NK-92 treated with Interleukin-12 subunit alpha and Interleukin-12 subunit beta, amount 100 ng/mL, for 24 hours (cell line): Measurements from ENCODE around the gene FAM228A.
"Not testable (repeated sequence)": the region's sequence is repeated elsewhere in the genome, so short reads cannot be mapped to it uniquely, and the experiment has no call there.

ENCODE experiments used
- DNase-seq: peaks from one replicate; lab custom pipeline; 2025; lab: John Stamatoyannopoulos, UW

The FAM228A gene

DNA sequence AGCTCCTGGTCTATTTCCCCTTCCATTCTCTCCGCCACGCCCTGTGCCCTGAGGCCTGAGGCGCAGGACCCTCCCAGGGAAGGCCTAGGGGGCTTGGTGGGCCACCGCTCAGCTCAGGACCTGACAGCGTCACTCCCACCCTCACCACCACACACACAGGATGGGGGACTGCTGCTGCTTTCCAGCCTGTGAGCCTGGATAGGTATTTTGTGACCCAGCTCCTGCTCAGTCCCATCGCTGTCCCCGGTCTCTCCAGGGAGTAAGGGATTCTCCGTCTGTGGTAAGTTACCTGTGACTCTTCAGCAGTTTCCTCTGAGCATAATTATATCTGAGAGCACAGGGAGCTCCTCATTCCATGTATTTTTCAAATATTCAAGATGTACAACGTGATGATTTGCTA, 16.3 kb downstream of the FAM228A start:
- no peak for DNase-seq

DNA sequence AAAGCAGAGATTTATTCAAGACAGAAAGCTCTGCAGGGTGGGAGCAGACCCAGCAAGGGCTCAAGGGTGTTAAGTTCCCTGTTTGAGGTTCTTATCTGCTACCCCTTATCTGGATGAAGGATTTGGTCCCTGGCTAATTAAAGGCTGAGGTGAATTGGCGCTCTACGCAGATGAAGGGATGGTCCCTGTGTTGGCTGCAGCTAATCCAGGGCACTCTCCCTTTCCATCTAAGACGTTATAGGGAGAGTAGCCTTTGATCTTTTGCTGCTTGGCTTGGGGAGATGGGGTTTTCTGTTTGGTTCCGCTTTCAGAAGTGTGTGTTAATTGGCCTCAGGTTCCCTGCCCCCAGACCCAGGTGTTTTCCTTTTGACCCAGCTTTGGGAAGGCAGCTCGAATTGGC, 17.0 kb downstream of the FAM228A start:
- no peak for DNase-seq

DNA sequence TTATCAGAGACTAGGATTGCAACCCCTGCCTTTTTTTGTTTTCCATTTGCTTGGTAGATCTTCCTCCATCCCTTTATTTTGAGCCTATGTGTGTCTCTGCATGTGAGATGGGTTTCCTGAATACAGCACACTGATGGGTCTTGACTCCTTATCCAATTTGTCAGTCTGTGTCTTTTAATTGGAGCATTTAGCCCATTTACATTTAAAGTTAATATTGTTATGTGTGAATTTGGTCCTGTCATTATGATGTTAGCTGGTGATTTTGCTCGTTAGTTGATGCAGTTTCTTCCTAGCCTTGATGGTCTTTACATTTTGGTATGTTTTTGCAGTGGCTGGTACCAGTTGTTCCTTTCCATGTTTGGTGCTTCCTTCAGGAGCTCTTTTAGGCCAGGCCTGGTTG, 22.4 kb downstream of the FAM228A start:
- not testable (repeated sequence) for DNase-seq

DNA sequence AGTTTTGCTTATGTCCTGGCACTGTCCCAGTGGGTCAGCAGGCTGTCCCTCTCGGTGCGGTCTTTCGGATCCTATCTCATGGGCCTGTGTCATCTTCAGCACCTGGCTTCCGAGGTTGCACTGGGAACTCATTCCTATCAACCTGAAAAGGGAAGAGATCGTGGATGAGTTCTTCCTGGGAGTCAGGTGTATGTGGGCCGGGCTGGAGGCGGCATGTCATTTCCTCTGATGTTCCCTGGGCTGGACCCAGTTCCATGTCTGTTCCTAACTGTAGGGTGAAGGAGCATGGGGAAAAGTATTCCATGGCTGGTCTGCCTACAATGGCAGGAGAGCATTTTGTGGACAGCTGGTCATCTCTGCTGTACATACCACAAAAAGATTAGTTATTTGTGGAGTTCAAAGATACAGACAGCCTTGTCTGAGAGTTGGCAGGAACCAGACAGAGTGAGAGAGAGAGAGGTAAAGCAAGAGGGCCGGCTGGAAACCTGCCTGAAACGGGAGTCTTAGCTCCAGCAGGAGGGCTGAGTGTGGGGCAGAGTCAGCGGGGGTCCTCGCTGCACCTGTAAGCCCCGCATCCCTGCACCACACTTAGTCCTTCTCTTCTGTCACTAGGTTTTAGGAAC, 25.2 kb downstream of the FAM228A start:
- no peak for DNase-seq

DNA sequence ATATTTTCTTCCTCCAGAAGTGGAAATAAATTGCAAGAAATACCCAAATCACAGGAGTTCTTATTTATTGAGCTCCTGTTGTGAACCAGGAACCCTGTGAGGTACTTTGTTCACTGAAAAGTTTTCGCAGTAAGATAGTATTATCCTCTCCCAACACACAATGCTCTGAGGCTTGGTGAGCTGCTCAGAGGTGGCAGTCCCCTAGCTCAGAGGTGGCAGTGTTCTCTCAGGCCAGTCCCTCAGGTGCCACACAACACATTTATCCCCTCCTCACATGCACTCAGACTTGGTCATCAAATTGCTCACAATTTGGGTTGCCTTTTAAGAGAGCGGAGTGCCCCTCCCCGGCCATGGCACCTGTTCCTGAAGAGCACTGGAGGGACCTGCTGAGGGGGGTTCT, 25.9 kb downstream of the FAM228A start:
- DNase-seq: no peak

DNA sequence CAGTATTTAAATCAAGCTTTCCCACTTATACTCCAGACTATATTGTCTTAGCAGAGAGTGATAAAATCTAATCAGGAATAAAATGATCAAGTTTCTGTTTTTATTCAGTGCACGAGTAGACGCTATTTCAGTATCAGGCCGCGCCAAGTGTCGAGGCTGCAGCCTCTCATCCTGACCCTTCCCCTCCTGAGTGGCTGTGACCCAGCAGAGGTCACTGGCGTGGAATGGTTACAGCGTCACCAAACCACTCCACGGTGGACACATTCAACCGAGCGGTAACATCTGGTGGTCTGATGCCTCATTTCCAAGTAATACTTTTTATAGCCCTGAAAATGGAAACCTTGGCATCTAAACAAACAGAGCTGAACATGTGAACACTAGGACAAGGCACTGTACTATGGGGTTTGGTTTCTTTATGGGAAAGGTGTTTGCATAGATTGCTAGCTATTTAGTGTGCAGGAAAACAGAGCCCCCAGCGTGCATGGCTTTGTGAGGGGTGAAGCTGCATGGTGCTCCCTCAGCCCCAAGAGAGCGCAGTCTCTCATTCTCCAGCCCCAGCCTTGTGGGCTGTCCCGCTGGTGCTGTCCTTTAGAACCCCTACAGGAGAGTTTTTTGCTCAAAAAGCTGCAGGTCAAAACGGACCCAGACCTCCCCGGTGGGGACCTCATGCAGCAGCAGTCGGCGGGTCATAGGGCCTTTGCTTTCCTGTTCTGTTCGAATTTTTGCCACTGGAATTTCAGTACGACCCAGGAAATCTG, 28.4 kb downstream of the FAM228A start:
- DNase-seq: no peak

DNA sequence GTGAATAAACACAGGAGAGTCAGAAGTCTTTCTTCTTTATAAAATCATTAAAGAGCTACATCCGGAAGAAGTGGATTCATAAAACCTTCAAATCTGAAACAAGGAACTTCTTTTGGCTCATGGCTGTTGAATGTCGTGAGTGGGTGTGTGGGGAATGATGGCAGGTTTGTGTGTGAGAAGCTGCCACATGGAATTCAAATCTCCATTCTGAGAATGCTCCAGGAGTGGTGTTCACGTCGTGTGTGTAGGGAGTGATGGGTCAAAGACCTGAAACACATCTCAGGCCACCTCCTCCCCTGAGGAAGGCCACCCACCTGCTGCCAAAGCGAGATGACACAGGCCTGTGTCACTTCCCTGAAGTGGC, 28.9 kb downstream of the FAM228A start:
- DNase-seq: no peak

DNA sequence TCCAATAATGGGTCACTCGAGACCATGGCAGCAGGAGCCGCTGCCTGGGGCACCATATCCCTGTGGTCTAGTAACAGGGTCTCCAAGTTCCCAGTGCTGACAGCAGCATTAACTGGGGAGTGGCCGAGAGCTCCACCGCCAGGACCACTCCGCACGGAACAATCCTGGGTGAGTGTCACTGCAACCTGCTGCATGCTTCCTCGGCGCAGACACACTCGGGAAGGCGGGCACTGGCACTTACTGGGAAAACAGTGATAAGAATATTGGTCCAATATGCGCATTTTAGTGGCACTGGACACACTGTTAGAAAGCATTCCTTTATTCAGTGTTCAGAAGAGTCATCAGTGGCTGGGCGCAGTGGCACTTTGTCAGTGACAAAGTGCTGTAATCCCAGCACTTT, 29.7 kb downstream of the FAM228A start:
- no peak for DNase-seq

DNA sequence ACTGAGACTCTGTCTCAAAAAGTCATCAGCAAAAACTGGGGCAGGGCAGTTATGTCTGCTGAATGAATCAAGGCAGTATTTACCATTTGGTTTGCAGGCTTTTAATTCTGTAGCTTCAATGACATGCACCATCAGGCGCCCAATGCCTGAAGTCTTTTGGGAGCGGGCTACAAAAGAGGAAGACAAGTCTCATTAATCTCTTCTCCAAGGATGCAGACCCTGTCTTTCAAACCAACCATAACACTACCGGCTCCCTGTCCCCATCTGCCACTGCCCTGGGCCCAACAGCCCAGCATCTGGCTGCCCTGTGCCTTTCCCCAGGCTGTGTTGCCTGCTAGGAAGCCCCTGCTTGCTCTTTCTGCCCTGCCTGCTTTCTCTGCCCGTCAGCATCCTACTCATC, 30.3 kb downstream of the FAM228A start:
- no peak for DNase-seq

DNA sequence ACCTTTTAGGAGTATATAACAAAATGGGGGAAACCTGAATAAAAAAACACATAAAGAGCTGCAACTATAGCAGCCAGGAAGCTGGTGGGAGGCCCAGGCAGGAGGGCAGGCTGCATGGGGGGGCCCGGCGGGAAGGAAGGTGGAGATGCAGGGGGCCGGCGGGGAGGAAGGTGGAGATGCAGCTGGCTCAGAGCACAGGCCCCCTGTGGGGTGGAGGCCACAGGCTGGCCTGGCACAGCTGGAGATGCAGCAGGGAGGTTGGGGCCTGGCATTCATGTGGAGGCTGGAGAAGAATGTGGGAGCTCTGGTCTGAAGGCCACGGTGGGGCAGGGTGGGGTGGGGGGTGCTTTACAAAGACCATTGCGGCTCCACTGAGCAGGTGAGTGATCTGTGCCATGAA, 31.4 kb downstream of the FAM228A start:
- DNase-seq: no peak

DNA sequence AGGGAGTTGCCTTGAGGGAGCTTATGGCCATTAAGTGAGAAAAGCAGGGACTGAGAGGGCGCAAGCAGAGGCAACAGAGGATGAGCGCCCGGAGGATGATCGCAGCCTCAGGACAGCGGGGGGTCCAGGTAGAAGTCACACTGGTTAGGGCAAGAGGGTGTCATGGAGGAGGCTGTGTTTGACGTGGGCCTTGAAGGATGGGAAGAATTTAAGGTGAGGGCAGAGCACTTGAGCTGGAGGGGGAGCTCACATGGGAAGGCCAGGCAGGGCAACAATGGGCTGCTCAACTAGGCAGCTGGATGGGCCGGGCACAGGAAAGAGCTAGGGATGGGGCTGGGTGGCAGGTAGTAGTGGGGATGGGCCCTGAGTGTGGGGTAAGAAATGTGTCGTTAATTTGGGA, 31.9 kb downstream of the FAM228A start:
- no peak for DNase-seq

DNA sequence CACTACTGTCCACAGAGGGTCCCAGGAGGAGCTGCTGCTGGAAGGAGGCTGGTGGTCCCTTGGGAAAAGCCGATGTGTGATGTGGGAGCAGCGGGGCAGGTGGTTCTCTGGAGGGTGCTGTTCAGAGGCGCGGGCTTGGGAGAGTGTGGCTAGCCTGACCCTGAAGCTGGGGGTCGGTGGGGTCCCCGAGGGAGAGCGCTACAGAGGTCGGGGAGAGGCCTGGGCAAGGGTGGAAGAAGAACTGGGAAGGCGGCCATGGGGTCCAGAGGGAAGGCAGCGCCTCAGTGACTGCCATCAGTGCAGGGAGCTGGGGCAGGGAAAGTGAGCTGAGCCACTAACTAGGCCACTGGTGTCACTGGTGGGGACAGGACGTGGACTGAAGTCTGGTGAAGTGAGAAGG, 32.5 kb downstream of the FAM228A start:
- no peak for DNase-seq

DNA sequence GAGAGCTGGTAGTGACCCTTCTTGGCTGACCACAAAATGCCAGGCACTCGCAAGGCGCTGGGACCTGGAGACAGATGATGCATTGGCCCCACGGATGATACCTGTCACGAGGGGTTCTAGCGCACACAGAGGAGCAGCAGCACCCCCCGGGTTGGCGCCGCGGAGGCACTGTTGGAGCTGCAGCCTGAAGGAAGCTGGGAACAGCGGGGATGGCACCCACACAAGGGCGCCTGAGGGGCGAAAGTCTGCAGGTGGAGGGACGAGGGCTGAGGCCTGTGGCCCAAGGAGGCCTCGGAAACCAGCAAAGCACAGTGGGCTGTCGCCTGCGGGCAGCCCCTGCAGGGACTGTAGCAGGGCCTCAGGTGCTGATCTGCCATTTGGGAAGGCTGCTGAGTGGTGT, 33.6 kb downstream of the FAM228A start:
- DNase-seq: no peak

DNA sequence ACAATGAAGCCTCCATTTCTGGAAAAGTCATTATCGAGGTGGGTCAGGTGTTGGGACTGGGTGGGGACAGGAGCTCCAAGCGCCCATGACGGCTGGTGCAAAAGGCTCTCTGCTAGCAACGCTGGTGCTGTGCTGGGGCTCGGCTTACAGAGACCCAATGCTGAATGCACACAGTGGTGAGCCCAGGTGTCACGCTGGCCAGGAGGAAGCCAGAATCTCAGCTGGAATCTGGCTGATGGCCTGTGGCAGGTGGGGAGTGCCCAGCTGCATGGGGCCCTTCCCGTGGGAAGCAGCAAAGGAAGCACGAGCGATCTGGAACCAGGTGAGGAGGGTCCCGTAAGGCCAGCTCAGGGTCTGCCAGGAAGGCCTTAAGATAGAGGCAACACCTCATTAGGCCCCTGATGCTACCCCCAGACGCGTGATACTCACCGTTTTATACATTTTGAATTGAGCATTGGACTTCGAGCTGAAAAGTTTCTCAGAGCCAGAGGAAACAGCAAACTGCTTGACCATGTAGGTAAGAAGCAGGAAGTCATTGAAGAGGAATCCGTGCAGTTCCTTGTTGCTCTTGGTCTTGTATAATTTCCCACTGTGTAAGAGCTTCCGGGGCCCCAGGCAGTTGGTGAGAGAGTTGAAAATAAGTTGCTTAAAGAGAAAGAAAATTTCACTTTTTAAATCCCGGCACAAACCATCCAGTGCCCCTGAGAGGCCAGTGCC, 34.7 kb downstream of the FAM228A start:
- no peak for DNase-seq

DNA sequence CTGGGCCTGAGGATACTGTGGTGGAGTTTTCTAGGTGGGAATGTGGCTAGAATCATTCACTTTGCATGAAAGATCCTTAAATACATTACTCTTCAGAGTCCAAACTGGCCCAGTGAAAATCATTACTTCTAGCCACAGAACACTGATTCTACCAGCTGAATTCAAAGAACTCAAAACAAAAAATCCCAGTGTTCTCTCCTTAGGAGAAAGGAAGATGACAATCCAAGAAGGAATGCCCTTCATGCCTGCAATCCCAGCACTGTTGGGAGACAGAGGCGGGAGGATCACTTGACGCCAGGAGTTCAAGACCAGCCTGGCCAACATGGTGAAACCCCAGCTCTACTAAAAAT, 35.2 kb downstream of the FAM228A start:
- no peak for DNase-seq

DNA sequence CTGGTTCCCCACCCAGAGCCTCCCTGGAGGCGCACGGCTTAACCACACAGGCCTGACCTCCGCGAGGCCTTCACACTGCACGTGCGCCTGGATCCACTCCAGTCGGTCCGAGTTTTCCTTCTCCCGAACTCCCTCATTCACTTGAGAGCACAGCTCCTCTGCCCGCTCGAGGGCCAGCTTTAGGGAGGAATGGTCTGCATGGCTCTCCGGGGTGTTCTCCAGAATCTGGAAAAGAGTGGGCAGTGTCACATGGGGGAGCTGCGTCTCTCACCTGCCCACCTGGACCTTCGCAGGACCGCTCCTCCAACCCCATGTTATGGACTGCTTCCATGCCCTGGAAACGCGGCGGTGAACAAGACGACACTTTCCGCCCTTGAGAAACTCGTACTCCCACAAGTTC, 35.9 kb downstream of the FAM228A start:
- no peak for DNase-seq

DNA sequence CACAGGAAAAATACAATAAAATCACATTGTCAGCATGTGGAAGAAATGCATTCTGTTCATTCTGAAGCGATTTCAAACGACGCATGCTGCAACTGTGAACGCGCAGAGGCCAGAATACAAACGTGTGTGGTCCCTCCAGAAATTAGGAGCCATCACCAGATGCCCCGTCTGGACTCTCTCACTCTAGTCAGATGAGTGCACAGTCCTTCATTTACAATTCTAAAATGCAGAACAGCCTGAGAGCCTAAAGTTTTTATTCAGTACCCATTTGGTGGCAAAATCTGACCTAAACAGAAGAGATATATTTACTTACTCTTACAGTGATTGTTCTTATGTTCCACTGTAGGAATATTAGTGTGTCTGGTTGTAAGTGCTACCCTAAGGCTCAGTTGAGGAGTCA, 36.6 kb downstream of the FAM228A start:
- no peak for DNase-seq

DNA sequence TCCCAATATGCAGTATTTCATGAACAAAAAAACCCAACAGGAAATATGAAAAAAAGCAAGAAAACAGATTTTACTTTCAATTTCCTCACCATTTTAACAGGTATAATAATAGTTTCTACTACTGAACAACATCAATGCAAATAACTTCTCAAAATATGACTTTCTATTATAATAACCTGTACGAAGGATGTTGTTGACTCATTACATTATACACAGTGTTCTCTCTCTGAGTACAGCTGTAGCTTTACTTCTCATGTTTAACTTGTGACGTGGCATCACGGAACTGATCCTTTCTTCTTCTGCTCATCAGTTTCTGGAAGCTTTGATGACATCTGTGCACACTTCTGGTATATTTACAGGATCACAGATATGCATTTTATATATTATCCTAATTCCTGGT, 40.0 kb downstream of the FAM228A start:
- no peak for DNase-seq

DNA sequence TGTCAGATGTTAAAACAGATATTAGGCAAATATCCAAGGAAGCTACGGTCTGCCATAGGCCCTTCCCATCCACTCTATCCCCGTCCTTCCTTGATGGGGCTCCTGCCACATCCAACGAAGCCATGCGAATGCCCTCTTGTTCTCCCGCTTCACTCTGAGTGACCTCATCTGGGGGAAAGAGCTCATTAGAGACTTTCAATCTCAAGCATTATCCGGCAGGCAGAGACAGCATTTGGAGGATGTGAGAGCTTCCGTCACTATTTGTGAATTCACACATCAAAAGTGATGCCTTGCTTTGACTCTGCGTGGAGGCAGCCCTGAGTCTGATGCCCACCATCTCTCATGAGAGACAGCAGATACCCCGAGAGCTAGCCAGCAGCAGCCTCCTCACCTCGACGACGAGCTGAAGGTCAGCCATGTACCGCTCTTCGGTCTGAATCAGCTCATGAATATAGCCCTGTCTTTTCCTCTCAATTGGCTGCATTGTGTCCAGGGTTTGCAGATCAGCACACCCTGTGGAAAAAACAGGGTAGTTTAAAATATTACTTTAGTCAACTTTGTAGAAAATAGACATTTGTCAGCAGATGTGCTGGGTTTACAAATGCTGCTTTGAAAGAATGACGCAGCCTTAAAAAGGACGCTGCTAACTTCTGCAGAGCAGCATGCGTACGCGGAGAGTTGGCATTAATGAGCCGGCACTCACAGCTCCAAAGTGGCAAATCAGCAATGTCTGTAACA, 45.9 kb downstream of the FAM228A start:
- no peak for DNase-seq

DNA sequence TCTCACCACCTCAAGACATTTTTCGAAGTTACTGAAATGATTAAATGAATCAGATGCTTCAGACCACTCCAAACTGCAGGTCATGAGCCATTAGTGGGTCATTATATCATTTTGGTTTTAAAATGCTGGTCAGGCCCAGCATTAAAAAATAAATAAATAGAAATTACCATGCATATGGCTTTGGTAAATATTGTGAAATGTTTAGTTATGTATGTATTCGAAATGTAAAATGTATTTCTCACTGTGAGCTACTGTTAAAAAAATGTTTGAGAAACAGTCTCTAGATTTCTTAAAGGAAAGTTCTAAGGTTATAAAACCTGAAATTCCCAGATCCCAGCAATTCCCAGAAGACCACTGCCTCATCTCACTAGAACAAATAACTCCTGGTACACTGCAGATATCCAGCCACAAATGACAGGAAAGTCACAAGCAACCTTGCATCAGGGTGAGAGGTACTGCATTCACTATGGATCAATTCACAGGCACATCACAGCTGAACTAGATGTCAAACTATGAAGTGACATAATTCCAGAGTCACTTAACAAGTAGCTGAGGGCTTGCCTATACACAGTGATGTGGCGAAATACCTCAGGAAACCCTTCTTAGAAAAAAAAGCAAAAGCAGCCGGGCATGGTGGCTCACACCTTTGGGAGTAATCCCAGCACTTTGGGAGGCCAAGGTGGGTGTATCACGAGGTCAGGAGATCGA, 46.6 kb downstream of the FAM228A start:
- no peak for DNase-seq

DNA sequence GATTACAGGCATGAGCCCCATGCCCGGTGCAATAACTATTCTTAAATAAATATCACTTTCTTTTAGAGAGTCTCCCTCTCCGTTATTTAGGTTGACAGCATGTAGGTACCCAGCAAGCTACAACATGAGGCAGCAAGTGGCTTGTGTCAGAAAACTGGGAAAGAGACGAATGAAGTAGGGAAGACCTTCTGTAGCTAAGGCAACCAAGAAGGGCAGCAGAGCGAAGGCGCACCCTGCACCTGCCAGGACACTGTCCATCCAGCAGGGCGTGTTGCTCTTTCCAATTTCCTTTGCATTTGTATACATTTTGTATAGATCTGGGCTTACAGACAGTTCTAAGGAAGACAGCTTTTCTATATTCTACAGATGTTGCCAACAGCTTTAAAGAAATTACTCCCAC, 48.1 kb downstream of the FAM228A start:
- DNase-seq: no peak
